ENCODE measurements around the gene PPP3CA. TPM values are rescaled to one million over a fixed set of nuclear protein-coding genes. Genes with fewer than 3 reads are reported as not detected.
A peak's percentile ranks its signal among the peaks of the same experiment; 100 is the strongest.
"Not testable (repeated sequence)": the region's sequence is repeated elsewhere in the genome, so short reads cannot be mapped to it uniquely, and the experiment has no call there.

The PPP3CA gene
- total RNA-seq, 1 donor from 2014 or later: 78.8 TPM

GRCh38 chr4:101183666-101184373 is 163.5 kb downstream of the PPP3CA start:
- peaks cover 20% of the 10 kb centered on the region for H3K36me3 Mint-ChIP-seq (ENCODE audit: low read depth)
- H3K4me1 Mint-ChIP-seq: peaks cover 53% of the 10 kb centered on the region
- ATAC-seq (ENCODE audit: low read depth) (no peak), DNase-seq (no peak)
- H3K27ac Mint-ChIP-seq: no peak overlapping the region
- no peaks in the 10 kb centered on the region for H3K27me3 Mint-ChIP-seq
- TF ChIP-seq CTCF (IDR thresholded peaks at IDR 0.05): no peak
- POLR2A ChIA-PET: interaction anchor here (0.6 to 2.3 kb wide), 3 partner anchors 9 to 699 kb away, joined by 3 to 6 read pairs (median 4); partner anchors contain the start of gene PPP3CA
- intact Hi-C loops (cut with micrococcal nuclease): loop anchor here (1.0 to 2.0 kb wide), 2 partner anchors 12 to 15 kb away; no protein-coding TSS in a partner anchor
- no peak overlapping the region for H3K4me3 Mint-ChIP-seq
- CTCF ChIA-PET: interaction anchor here (1.7 kb wide), 1 partner anchor 13 kb away, joined by 4 read pairs; no protein-coding TSS in a partner anchor
- H3K9me3 Mint-ChIP-seq: peaks cover 4% of the 10 kb centered on the region

DNA sequence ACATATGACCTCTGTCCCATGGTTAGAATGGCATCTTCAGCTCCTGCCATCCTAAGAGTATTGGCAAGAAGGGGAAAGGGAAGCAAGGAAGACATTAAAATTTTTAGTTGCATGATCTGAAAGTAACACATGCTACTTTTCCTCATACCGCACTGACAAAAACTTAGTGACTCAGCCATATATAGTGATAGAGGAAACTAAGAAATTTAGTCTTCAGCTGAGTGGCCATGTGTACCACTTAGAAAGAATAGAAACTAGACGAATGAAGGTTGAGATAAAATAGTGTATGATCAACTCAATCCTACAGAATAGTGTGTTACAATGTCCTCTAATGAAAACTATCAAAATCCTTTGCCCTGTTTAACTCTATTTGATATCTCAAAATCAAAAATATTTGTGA is 164.1 kb downstream of the PPP3CA start:
- Mint-ChIP-seq H3K27me3 (no peaks in the 10 kb centered on the region), H3K9me3 (peaks cover 4% of the 10 kb centered on the region), H3K27ac (no peak overlapping the region), H3K4me3 (no peak overlapping the region), H3K36me3 (ENCODE audit: low read depth) (peaks cover 20% of the 10 kb centered on the region), H3K4me1 (peaks cover 57% of the 10 kb centered on the region)
- DNase-seq (no peak), ATAC-seq (ENCODE audit: low read depth) (peak; percentile 64)
- intact Hi-C loops (cut with micrococcal nuclease): loop anchor here (1.0 to 2.0 kb wide), 2 partner anchors 11 to 16 kb away; no protein-coding TSS in a partner anchor
- ChIA-PET POLR2A (interaction anchor here (0.6 to 2.3 kb wide), 2 partner anchors 164 to 699 kb away, joined by 4 to 6 read pairs; partner anchors contain the start of gene PPP3CA), CTCF (interaction anchor here (1.1 to 1.7 kb wide), 2 partner anchors 12 to 14 kb away, joined by 3 to 4 read pairs; no protein-coding TSS in a partner anchor)
- TF ChIP-seq CTCF (IDR thresholded peaks at IDR 0.05): no peak

- not testable (repeated sequence) for H3K27me3 Mint-ChIP-seq; H3K9me3 Mint-ChIP-seq; ATAC-seq (ENCODE audit: low read depth); H3K27ac Mint-ChIP-seq; H3K4me3 Mint-ChIP-seq; DNase-seq
- ChIA-PET CTCF (interaction anchor here (1.1 to 1.7 kb wide), 2 partner anchors 12 to 13 kb away, joined by 3 to 4 read pairs; no protein-coding TSS in a partner anchor), POLR2A (interaction anchor here (2.3 kb wide), 1 partner anchor 164 kb away, joined by 6 read pairs; the partner anchor contains the start of gene PPP3CA)
- Mint-ChIP-seq H3K4me1 (peaks cover 52% of the 10 kb centered on the region), H3K36me3 (ENCODE audit: low read depth) (peaks cover 20% of the 10 kb centered on the region)
- intact Hi-C loops (cut with micrococcal nuclease): loop anchor here (1.0 to 2.0 kb wide), 2 partner anchors 10 to 16 kb away; no protein-coding TSS in a partner anchor
These were observed 164.6 kb downstream of the PPP3CA start for GRCh38 chr4:101182688-101183087.

DNA sequence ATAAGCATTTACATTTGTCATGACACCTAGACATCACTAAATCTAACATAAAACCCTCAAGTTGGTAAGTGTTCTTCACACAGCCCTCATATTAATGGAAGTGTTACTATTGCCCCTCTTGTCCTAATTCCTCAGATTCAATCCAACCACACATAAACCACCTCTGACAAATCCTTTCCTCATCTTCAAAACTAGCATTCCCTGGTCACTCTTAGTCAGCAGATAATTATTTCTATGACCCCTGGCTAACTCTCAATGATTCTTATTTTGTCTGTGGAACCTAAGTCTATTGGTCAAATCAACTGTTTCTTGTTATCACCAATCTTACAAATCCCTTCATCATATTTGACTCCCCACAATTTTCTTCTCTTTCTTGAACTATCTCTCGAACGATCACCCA is 168.6 kb downstream of the PPP3CA start:
- H3K4me1 Mint-ChIP-seq: peaks cover 51% of the 10 kb centered on the region
- intact Hi-C loops (cut with micrococcal nuclease): no loop called here

GRCh38 chr4:101177154-101177553 is 170.2 kb downstream of the PPP3CA start:
- ATAC-seq (ENCODE audit: low read depth): no peak
- Mint-ChIP-seq H3K4me3 (no peak overlapping the region), H3K36me3 (ENCODE audit: low read depth) (peaks cover 7% of the 10 kb centered on the region), H3K27me3 (no peaks in the 10 kb centered on the region), H3K4me1 (peaks cover 45% of the 10 kb centered on the region), H3K27ac (no peak overlapping the region), H3K9me3 (no peaks in the 10 kb centered on the region)
- POLR2A ChIA-PET: no interaction called here
- intact Hi-C loops (cut with micrococcal nuclease): no loop called here
- no peak for TF ChIP-seq CTCF (IDR thresholded peaks at IDR 0.05)
- DNase-seq: no peak
- CTCF ChIA-PET: no interaction called here

More for the DNA sequence above, 168.6 kb downstream of the PPP3CA start:
- Mint-ChIP-seq H3K27me3 (no peaks in the 10 kb centered on the region), H3K27ac (no peak overlapping the region), H3K36me3 (ENCODE audit: low read depth) (peaks cover 19% of the 10 kb centered on the region), H3K9me3 (peaks cover 4% of the 10 kb centered on the region), H3K4me3 (no peak overlapping the region)
- POLR2A ChIA-PET: interaction anchor here (0.8 kb wide), 1 partner anchor 16 kb away, joined by 3 read pairs; no protein-coding TSS in a partner anchor
- no peak for ATAC-seq (ENCODE audit: low read depth)
- TF ChIP-seq CTCF (IDR thresholded peaks at IDR 0.05): no peak
- DNase-seq: no peak
- CTCF ChIA-PET: no interaction called here
